Measurements from ENCODE around the gene MED26. TPM values are rescaled to one million over a fixed set of nuclear protein-coding genes. Genes with fewer than 3 reads are reported as not detected.

Gene MED26
- total and polyA plus RNA-seq, 2 of the 8 experiments (the other 6 are each of a cell fraction or from before 2014, with no cell fraction given) = 5.3 to 10.7 TPM

DNA sequence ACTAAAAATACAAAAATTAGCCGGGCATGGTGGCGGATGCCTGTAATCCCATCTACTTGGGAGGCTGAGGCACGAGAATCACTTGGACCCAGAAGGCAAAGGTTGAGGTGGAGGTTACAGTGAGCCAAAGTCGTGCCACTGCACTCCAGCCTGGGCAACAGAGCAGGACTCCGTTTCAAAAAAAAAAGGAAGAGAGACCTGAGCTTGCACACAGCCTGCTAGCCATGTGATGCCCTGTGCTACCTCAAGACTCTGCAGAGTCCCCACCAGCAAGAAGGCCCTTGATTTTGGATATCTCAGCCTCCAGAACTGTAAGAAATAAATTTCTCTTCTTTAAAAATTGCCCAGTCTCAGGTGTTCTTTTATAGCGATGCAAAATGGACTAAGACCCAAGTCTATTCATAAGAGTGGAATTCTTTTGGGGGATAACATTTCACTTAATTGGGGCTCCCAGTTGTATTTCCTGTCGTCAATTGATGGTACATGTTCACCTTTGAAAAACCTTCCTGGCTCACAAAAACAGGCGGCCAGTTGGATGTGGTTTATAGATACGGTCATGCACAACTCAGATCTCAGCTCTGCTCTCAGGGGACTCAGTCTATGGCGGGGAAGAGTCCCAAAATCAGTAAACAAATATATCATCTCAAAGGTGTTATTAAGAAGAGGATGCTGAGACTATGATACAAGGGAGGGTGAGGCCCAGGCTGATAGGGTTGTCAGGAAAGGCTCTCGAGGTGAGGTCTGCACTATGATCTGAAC lies 83.4 kb downstream of the MED26 start:
- Histone ChIP-seq H3K9me3 (ENCODE audit: insufficient read depth in 2 of 2, low read depth in 1 of 2, low read length in 1 of 2) (no peaks in the 10 kb centered on the region), H4K91ac (replicated peaks; ENCODE audit: insufficient read length, low read length) (no peak overlapping the region), H3K23me2 (ENCODE audit: low read depth, low read length) (peaks cover 6% of the 10 kb centered on the region; the same call in 1 of the 2 replicates), H3K79me1 (ENCODE audit: low read depth, low read length) (peaks cover 3% of the 10 kb centered on the region; the same call in 1 of the 2 replicates), H4K20me1 (replicated peaks in 1 of 2; ENCODE audit: control insufficient read depth in 1 of 2, insufficient read depth in 2 of 2, low read length in 2 of 2) (peaks cover 1 to 12% of the 10 kb centered on the region in 2 experiments), H2BK12ac (ENCODE audit: low read depth, low read length) (no peak overlapping the region), H3K4ac (replicated peaks; ENCODE audit: insufficient read length, low read depth, low read length) (no peak overlapping the region), H3K4me1 (replicated peaks in 1 of 4; ENCODE audit: control insufficient read depth in 3 of 4, insufficient read depth in 4 of 4, low read length in 3 of 4) (peaks cover 0 to 5% (median 3%) of the 10 kb centered on the region in 4 experiments; a peak in 4 of 7 replicates), H3K14ac (ENCODE audit: insufficient read length) (no peak overlapping the region), H3K4me2 (ENCODE audit: insufficient read depth in 1 of 2, low read depth in 2 of 2, low read length in 2 of 2) (no peak overlapping the region), H2BK120ac (replicated peaks; ENCODE audit: low read depth, low read length) (no peak overlapping the region), H3K27ac (ENCODE audit: low read depth, low read length) (no peak overlapping the region), H3K36me3 (ENCODE audit: control insufficient read depth in 2 of 4, insufficient read depth in 4 of 4, low read length in 3 of 4) (peaks cover 0 to 6% (median 0%) of the 10 kb centered on the region in 4 experiments; a peak in 2 of 8 replicates), H2AFZ (ENCODE audit: low read length) (no peak overlapping the region), H3K18ac (ENCODE audit: extremely low read depth, low read length) (no peak overlapping the region), H2AK5ac (ENCODE audit: low read depth, low read length) (no peak overlapping the region), H4K5ac (ENCODE audit: insufficient read length, low read depth, low read length) (no peak overlapping the region), H3K56ac (replicated peaks; ENCODE audit: insufficient read length, low read depth, low read length) (no peak overlapping the region), H2BK15ac (ENCODE audit: low read length) (no peak overlapping the region), H4K8ac (ENCODE audit: extremely low read depth, insufficient read depth, low read length) (no peak overlapping the region), H3K4me3 (ENCODE audit: extremely low read depth in 1 of 4, insufficient read depth in 2 of 4, low read depth in 3 of 4, low read length in 4 of 4) (no peak overlapping the region), H2BK20ac (ENCODE audit: low read length) (no peak overlapping the region), H3K23ac (ENCODE audit: insufficient read length) (no peak overlapping the region), H2BK5ac (ENCODE audit: low read depth, low read length) (no peak overlapping the region), H3K79me2 (ENCODE audit: control insufficient read depth in 1 of 2, insufficient read depth in 2 of 2, low read length in 2 of 2) (peaks cover 21 to 38% of the 10 kb centered on the region in 2 experiments), H3K27me3 (replicated peaks in 1 of 4; ENCODE audit: control insufficient read depth in 3 of 4, extremely low read depth in 1 of 4, insufficient read depth in 3 of 4, low read length in 3 of 4) (no peaks in the 10 kb centered on the region), H3K9ac (replicated peaks in 1 of 4; ENCODE audit: extremely low read depth in 1 of 4, low read depth in 3 of 4, low read length in 3 of 4) (no peak overlapping the region)
- FAIRE-seq = no peak
- no peak for DNase-seq (ENCODE audit: low read depth in 1 of 2, low spot score in 2 of 2)
- CTCF ChIA-PET (ENCODE audit: partially characterized antibody) = no interaction called here
- POLR2A ChIA-PET (ENCODE audit: partially characterized antibody) = interaction anchor here (0.7 to 1.7 kb wide), 4 partner anchors 7 to 14 kb away, joined by 3 to 6 read pairs (median 4); no protein-coding TSS in a partner anchor
- WGBS, 2 experiments (ENCODE audit: extremely low coverage in 1 of 2, insufficient coverage in 1 of 2, insufficient read length in 1 of 2, insufficient replicate concordance in 2 of 2, low coverage in 1 of 2, low lambda C conversion rate in 2 of 2, missing lambda C conversion rate in 1 of 2) = 89% methylated on average over 11 of the region's 11 CpGs; no CpG with 5 or more reads in 1 of the 2 experiments
- TF ChIP-seq TAF7 (optimal IDR thresholded peaks at IDR 0.05; ENCODE audit: borderline replicate concordance, low read depth, low read length) = no peak
- TF ChIP-seq NANOG (IDR thresholded peaks at IDR 0.05; ENCODE audit: insufficient read depth, low read depth, low read length, poor library complexity, severe bottlenecking) = no peak
- TF ChIP-seq SUZ12 (IDR thresholded peaks at IDR 0.05; ENCODE audit: low read length) = no peak
- no peak for TF ChIP-seq ASH2L (IDR thresholded peaks at IDR 0.05; ENCODE audit: low read length)

Measured in H1 (cell line).